SU-DHL-6 (cell line): ENCODE data around the gene SYTL3.

Experiments
- H2AFZ ChIP-seq: fragments of 200-600 bp; sonication (generic); 2 replicates; pipeline ENCODE4 v1.6.1; 2014; ENCODE audit warnings: low read depth, mild to moderate bottlenecking, moderate library complexity, mixed read lengths, antibody characterized with exemption, low read length; ENCODE audit not compliant: severe bottlenecking
- H3F3A ChIP-seq: fragments of 200-600 bp; shearing (Covaris generic); 2 replicates; pipeline ENCODE4 v1.6.0; 2016; ENCODE audit warnings: antibody characterized with exemption, mild to moderate bottlenecking; ENCODE audit not compliant: insufficient read depth
- H3K27ac ChIP-seq: fragments of 200-600 bp; sonication (generic); 2 replicates; pipeline ENCODE4 v1.5.1; 2016; ENCODE audit warnings: low read depth, mild to moderate bottlenecking, low read length, moderate library complexity, mixed read lengths
- H3K27me3 ChIP-seq: fragments of 200-600 bp; sonication (generic), shearing (Covaris generic); 2 replicates; pipeline ENCODE4 v1.6.0; 2014; ENCODE audit warnings: mild to moderate bottlenecking, low read length
- H3K36me3 ChIP-seq: fragments of 200-600 bp; sonication (generic); 2 replicates; pipeline ENCODE4 v1.6.1; 2014; ENCODE audit warnings: mild to moderate bottlenecking, low read length, mixed read lengths
- H3K4me2 ChIP-seq: fragments of 300-600, 200-600 bp; shearing (Covaris generic), sonication (generic); 2 replicates; pipeline ENCODE4 v1.6.0; 2014; ENCODE audit warnings: low read length, low read depth, mild to moderate bottlenecking; ENCODE audit not compliant: poor library complexity, severe bottlenecking
- H3K4me3 ChIP-seq: fragments of 200-600 bp; sonication (generic); 2 replicates; pipeline ENCODE4 v1.5.1; 2014; ENCODE audit warnings: antibody characterized with exemption, low read length, mild to moderate bottlenecking, mixed read lengths; ENCODE audit not compliant: insufficient read depth, poor library complexity, severe bottlenecking
- H3K79me2 ChIP-seq: fragments of 200-600 bp; sonication (generic); 2 replicates; pipeline ENCODE4 v1.6.1; 2014; ENCODE audit warnings: mild to moderate bottlenecking, low read length, moderate library complexity; ENCODE audit not compliant: insufficient read depth
- H3K9ac ChIP-seq: fragments of 200-600 bp; sonication (generic); 2 replicates; pipeline ENCODE4 v1.7.0; 2014; ENCODE audit warnings: mild to moderate bottlenecking, low read length
- H3K9me2 ChIP-seq: fragments of 200-600 bp; sonication (generic); replicated peaks from 2 replicates; pipeline ENCODE4 v1.6.1; 2014; ENCODE audit warnings: low read length; ENCODE audit not compliant: insufficient read depth
- H3K9me3 ChIP-seq: fragments of 200-600 bp; sonication (generic); 2 replicates; pipeline ENCODE4 v1.6.1; 2014; ENCODE audit warnings: low read length, mixed read lengths; ENCODE audit not compliant: insufficient read depth
- H4K20me1 ChIP-seq: fragments of 200-600 bp; sonication (generic); 2 replicates; pipeline ENCODE4 v1.6.1; 2014; ENCODE audit warnings: low read depth, mild to moderate bottlenecking, antibody characterized with exemption, low read length, moderate library complexity, mixed read lengths
- EZH2phosphoT487 ChIP-seq: fragments of 200-600 bp; sonication (generic), shearing (Covaris generic); conservative IDR thresholded peaks from 2 replicates; pipeline ENCODE4 v1.6.1; 2018; ENCODE audit warnings: mild to moderate bottlenecking, antibody characterized with exemption, low read length, moderate library complexity, mixed read lengths
- TF ChIP-seq, protein P1 (sequence below): fragments of 200-600 bp; sonication (generic); IDR thresholded peaks from one replicate; pipeline ENCODE4 v1.5.1; 2017; ENCODE audit warnings: antibody characterized with exemption, mild to moderate bottlenecking, low read length, moderate library complexity; ENCODE audit not compliant: insufficient read depth, poor library complexity, severe bottlenecking

SYTL3 gene

GRCh38 chr6:158772851-158773371 lies 123.1 kb downstream of the SYTL3 start:
- Histone ChIP-seq H2AFZ (no peak overlapping the region), H3K9ac (no peak overlapping the region), H3K4me2 (no peak overlapping the region), H3K9me2 (no peaks in the 10 kb centered on the region), H3K79me2 (peaks cover 19% of the 10 kb centered on the region), H3K4me3 (no peak overlapping the region), H3K27ac (no peak overlapping the region), H3F3A (peaks cover 13% of the 10 kb centered on the region; the same call in 1 of the 2 replicates), H3K36me3 (peaks cover 52% of the 10 kb centered on the region), H4K20me1 (peaks cover 11% of the 10 kb centered on the region), H3K9me3 (no peaks in the 10 kb centered on the region), H3K27me3 (no peaks in the 10 kb centered on the region)
- TF ChIP-seq EZH2phosphoT487, result no peak
- TF ChIP-seq, protein P1, sequence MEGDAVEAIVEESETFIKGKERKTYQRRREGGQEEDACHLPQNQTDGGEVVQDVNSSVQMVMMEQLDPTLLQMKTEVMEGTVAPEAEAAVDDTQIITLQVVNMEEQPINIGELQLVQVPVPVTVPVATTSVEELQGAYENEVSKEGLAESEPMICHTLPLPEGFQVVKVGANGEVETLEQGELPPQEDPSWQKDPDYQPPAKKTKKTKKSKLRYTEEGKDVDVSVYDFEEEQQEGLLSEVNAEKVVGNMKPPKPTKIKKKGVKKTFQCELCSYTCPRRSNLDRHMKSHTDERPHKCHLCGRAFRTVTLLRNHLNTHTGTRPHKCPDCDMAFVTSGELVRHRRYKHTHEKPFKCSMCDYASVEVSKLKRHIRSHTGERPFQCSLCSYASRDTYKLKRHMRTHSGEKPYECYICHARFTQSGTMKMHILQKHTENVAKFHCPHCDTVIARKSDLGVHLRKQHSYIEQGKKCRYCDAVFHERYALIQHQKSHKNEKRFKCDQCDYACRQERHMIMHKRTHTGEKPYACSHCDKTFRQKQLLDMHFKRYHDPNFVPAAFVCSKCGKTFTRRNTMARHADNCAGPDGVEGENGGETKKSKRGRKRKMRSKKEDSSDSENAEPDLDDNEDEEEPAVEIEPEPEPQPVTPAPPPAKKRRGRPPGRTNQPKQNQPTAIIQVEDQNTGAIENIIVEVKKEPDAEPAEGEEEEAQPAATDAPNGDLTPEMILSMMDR, result no peak

DNA sequence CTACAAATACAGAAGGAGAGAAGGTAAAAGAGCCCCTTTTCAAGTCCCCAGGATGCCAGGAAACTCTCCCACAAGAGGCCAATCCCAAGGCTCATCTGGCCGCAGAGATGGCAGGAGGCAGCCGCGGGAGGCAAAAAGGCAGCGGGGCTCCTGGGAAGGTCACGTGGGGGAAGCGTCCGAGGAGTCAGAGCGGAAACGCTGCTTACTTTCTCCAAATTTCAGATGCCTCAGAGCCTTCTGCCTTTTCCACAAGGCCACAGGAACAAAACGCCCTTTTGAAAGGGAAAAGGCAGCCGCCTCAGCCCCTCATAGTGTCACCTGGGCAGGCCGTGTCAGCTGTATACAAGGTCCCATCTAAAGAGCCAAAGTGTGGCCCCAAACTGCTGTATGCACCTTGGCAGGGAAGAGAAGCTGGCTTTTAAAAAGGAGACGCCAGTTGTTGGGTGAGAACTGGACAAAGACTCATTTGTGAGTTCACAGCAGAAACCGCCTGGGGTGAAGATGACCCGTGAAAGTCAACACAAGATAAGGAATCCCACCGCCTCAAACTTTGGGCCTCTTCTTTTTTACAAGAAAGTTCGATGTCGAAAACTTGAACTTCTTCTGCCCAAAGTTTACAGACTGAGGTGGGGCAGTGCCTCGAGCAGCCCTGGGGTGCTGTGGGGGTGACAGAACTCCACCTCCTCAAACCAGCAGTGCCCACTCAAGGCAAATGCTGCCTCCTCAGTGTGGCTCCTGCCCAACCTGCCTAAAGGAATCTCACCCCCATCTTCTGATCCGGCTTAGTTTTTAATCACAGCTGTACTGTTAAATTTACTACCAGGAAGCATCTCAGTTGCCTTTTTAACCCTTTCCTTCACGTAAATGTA lies 124.0 kb downstream of the SYTL3 start:
- H3K4me3 ChIP-seq, result no peak overlapping the region
- peaks cover 13% of the 10 kb centered on the region; the same call in 1 of the 2 replicates for H3F3A ChIP-seq
- no peaks in the 10 kb centered on the region for H3K27me3 ChIP-seq
- H3K27ac ChIP-seq, result no peak overlapping the region
- H3K9ac ChIP-seq, result no peak overlapping the region
- no peaks in the 10 kb centered on the region for H3K9me3 ChIP-seq
- peaks cover 61% of the 10 kb centered on the region for H3K36me3 ChIP-seq
- peaks cover 11% of the 10 kb centered on the region for H4K20me1 ChIP-seq
- no peaks in the 10 kb centered on the region for H3K9me2 ChIP-seq
- H3K79me2 ChIP-seq, result peaks cover 26% of the 10 kb centered on the region
- H3K4me2 ChIP-seq, result no peak overlapping the region
- no peak overlapping the region for H2AFZ ChIP-seq
- TF ChIP-seq, protein P1, result no peak
- TF ChIP-seq EZH2phosphoT487, result no peak

GRCh38 chr6:158774717-158775449 lies 125.0 kb downstream of the SYTL3 start:
- Histone ChIP-seq H3K27ac (no peak overlapping the region), H2AFZ (no peak overlapping the region), H3K4me3 (no peak overlapping the region), H3K9ac (no peak overlapping the region), H3K79me2 (peaks cover 26% of the 10 kb centered on the region), H3F3A (0 out of 2 replicates have a peak, but pooled peaks cover 8% of the 10 kb centered on the region), H4K20me1 (peaks cover 15% of the 10 kb centered on the region), H3K36me3 (peaks cover 59% of the 10 kb centered on the region), H3K27me3 (no peaks in the 10 kb centered on the region), H3K4me2 (no peak overlapping the region), H3K9me2 (no peaks in the 10 kb centered on the region), H3K9me3 (no peaks in the 10 kb centered on the region)
- TF ChIP-seq, protein P1, result no peak
- no peak for TF ChIP-seq EZH2phosphoT487
